ENCODE results near the gene USH1C. TPM values are rescaled to one million over a fixed set of nuclear protein-coding genes. Genes with fewer than 3 reads are reported as not detected.

Gene USH1C
- total and polyA plus RNA-seq, 4 donors, result 0.09 to 1.3 (median 0.75) TPM

- WGBS, result 91% methylated on average over 10 of the region's 10 CpGs
Observed at GRCh38 chr11:17552392-17553248, 8.4 kb upstream of the USH1C start.

GRCh38 chr11:17552041-17552355 lies 7.8 kb upstream of the USH1C start:
- Histone ChIP-seq H3K27me3 (ENCODE audit: control insufficient read depth in 4 of 4, insufficient read depth in 4 of 4, low read length in 3 of 4) (no peaks in the 10 kb centered on the region), H3K27ac (ENCODE audit: low read depth in 1 of 2, low read length in 2 of 2) (no peak overlapping the region), H3K36me3 (ENCODE audit: control insufficient read depth in 4 of 4, insufficient read depth in 3 of 4, low read depth in 1 of 4, low read length in 3 of 4) (no peaks in the 10 kb centered on the region), H3K4me1 (ENCODE audit: control insufficient read depth in 4 of 4, insufficient read depth in 4 of 4, low read length in 3 of 4) (no peaks in the 10 kb centered on the region), H3K4me3 (ENCODE audit: low read depth in 1 of 3, low read length in 3 of 3) (no peak overlapping the region), H3K9me3 (ENCODE audit: control insufficient read depth in 4 of 4, low read length in 3 of 4) (no peaks in the 10 kb centered on the region), H3K9ac (ENCODE audit: low read depth in 1 of 2, low read length in 2 of 2) (no peak overlapping the region)
- no peak for DNase-seq (ENCODE audit: low spot score)
- TF ChIP-seq HNF4A (conservative IDR thresholded peaks at IDR 0.05) (no peak), REST (IDR thresholded peaks at IDR 0.05) (no peak), RAD21 (IDR thresholded peaks at IDR 0.05) (no peak), MAX (IDR thresholded peaks at IDR 0.05) (no peak), TAF1 (conservative IDR thresholded peaks at IDR 0.05) (no peak), ZBTB33 (IDR thresholded peaks at IDR 0.05) (no peak), NR2F2 (IDR thresholded peaks at IDR 0.05) (no peak), YY1 (IDR thresholded peaks at IDR 0.05) (no peak), JUND (IDR thresholded peaks at IDR 0.05) (no peak)
- 88% methylated on average over 4 of the region's 4 CpGs for WGBS

More at GRCh38 chr11:17552392-17553248, 8.4 kb upstream of the USH1C start:
- Histone ChIP-seq H3K9ac (ENCODE audit: low read depth in 1 of 2, low read length in 2 of 2) (no peak overlapping the region), H3K9me3 (ENCODE audit: control insufficient read depth in 4 of 4, low read length in 3 of 4) (no peaks in the 10 kb centered on the region), H3K27ac (ENCODE audit: low read depth in 1 of 2, low read length in 2 of 2) (no peak overlapping the region), H3K27me3 (ENCODE audit: control insufficient read depth in 4 of 4, insufficient read depth in 4 of 4, low read length in 3 of 4) (no peaks in the 10 kb centered on the region), H3K36me3 (ENCODE audit: control insufficient read depth in 4 of 4, insufficient read depth in 3 of 4, low read depth in 1 of 4, low read length in 3 of 4) (no peaks in the 10 kb centered on the region), H3K4me3 (ENCODE audit: low read depth in 1 of 3, low read length in 3 of 3) (no peak overlapping the region), H3K4me1 (ENCODE audit: control insufficient read depth in 4 of 4, insufficient read depth in 4 of 4, low read length in 3 of 4) (no peaks in the 10 kb centered on the region)
- DNase-seq (ENCODE audit: low spot score), result no peak
- TF ChIP-seq YY1 (IDR thresholded peaks at IDR 0.05) (no peak), SP1 (IDR thresholded peaks at IDR 0.05) (no peak), HNF4G (IDR thresholded peaks at IDR 0.05) (no peak), JUND (IDR thresholded peaks at IDR 0.05) (no peak), FOXA2 (IDR thresholded peaks at IDR 0.05) (no peak), CTCF (IDR thresholded peaks at IDR 0.05; ENCODE audit: low read depth, low read length, missing input control) (no peak)
